Activated naive CD4-positive, alpha-beta T cell treated with anti-CD3 and anti-CD28 coated beads, Interleukin-2, amount 50 U/mL, for 72 hours (primary cell): Measurements from ENCODE around the gene SELENOS. TPM values are rescaled to one million over a fixed set of nuclear protein-coding genes. Genes with fewer than 3 reads are reported as not detected.

Source experiments
- ATAC-seq, 2 donors: fragments of 150-1000 bp; cut with Tn5 transposase; 2 replicates each; pipeline ENCODE4 v1.10.0; 2021; ENCODE audit warnings: mild to moderate bottlenecking in 2 of 2, moderate library complexity in 2 of 2
- DNase-seq, 2 donors: peaks; one replicate each; pipeline ENCODE4 v3.0.0; 2021 to 2022; ENCODE audit warnings: low spot score in 2 of 2
- H3K27ac Mint-ChIP-seq, 2 donors: one replicate each; pipeline ENCODE4 v1.8.0; 2022; ENCODE audit warnings: mild to moderate bottlenecking in 2 of 2, mixed read lengths in 2 of 2
- H3K36me3 Mint-ChIP-seq, 2 donors: one replicate each; pipeline ENCODE4 v1.8.0; 2022; ENCODE audit warnings: mixed read lengths in 2 of 2
- H3K9me3 Mint-ChIP-seq, 2 donors: one replicate each; pipeline ENCODE4 v1.8.0; 2022; ENCODE audit warnings: mixed read lengths in 2 of 2
- total RNA-seq, 2 donors: library from RNA; stranded (reverse); gene quantifications; one replicate each; pipeline ENCODE4 v1.2.3, GENCODE V29; 2022

Gene SELENOS
- total RNA-seq, 2 donors from 2014 or later, result 18.4 to 22.6 TPM

DNA sequence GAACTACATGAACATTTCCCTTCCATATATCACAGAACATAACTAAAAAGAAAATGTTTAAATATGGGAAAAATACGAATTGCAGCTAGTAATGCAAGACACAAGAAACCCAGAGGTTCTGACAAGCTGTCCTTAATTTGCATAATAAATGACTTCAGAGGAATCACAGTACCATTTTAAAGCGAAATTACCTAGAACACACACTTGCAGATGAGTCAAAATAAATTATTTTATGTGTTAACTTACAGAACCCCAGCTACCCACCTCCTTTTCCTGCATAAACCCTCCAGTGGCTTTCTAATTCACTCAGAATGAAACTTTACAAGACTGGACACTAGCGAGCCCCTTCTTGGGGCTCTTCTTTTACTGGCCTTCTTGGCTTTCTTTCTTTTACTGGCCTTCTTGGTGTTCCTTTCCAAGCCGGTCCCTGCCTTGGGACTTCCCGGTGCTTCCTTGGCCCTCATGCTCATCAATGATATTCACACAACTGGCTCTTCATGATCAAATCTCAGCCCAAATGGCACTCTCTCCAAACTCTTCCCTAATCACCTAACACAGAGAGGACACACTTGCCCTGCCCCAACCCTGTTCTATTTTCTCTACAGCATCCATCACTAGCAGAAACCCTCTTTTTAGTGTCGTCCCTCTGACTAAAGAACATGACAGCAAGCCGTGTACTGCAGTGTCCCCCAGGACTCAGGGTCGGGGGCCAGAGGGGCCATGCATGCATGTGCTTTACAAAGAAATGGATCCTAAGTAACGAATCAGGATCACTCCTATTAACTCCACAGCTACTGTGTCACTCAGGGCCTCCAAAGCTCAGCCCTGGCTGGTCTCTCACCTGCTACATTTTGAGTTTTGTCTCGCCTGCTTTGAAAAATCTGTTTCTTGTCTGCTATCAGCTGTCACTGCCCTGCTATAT is 30.2 kb downstream of the SELENOS start:
- Mint-ChIP-seq H3K36me3 (peaks cover 20 to 46% of the 10 kb centered on the region in 2 donors), H3K27ac (peak overlapping the region; percentile 8 to 71), H3K9me3 (no peaks in the 10 kb centered on the region)
- no peak for DNase-seq
- ATAC-seq, result peak; percentile 12 to 28

GRCh38 chr15:101246391-101246790 is 30.9 kb downstream of the SELENOS start:
- Mint-ChIP-seq H3K36me3 (peaks cover 20 to 48% of the 10 kb centered on the region in 2 donors), H3K9me3 (no peaks in the 10 kb centered on the region), H3K27ac (peak overlapping the region; percentile 65 to 71)
- ATAC-seq (no peak), DNase-seq (no peak)

DNA sequence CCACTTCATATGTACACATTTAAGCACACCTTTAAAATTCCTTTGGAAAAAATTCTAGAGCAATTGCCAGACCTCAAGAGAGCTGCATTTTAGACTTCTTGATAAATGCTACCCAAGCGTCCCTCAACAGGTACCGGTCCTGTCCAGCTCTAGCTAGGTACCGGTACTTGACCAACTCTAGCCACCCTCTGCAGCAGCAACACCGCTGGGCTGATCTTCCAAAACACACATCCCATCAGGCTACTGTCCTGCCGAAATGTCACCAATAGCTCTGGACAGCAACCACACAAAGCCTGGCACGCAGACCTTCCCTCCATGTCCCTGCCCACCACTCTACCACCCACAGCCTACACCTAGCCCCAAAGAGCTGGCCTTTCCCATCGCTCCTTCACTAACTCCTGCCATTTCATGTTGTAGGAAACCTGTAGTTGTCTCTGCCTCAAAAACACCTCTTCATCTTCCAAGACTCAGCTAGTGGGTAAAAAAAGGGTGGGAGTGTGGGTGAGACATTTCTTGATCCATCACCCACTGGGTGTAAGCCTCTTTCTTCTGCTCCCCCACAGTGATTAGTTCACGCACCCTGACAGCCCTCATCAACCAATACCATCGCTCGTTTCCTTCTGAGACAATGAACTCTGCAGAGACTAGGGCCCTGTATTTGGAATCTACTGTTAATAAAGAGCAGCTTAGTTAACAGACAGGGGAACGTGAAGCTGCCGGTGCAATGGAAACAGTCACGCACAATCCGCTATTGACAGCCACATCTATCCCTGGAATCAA is 32.2 kb downstream of the SELENOS start:
- Mint-ChIP-seq H3K9me3 (no peaks in the 10 kb centered on the region), H3K36me3 (peaks cover 12 to 40% of the 10 kb centered on the region in 2 donors), H3K27ac (peak overlapping the region; percentile 19 to 71)
- ATAC-seq (no peak), DNase-seq (no peak)

GRCh38 chr15:101244036-101244781 is 33.1 kb downstream of the SELENOS start:
- H3K36me3 Mint-ChIP-seq, result peaks cover 8 to 37% of the 10 kb centered on the region in 2 donors
- DNase-seq (no peak), ATAC-seq (no peak)
- peak overlapping the region; percentile 58 to 61 for H3K27ac Mint-ChIP-seq
- H3K9me3 Mint-ChIP-seq, result no peaks in the 10 kb centered on the region

DNA sequence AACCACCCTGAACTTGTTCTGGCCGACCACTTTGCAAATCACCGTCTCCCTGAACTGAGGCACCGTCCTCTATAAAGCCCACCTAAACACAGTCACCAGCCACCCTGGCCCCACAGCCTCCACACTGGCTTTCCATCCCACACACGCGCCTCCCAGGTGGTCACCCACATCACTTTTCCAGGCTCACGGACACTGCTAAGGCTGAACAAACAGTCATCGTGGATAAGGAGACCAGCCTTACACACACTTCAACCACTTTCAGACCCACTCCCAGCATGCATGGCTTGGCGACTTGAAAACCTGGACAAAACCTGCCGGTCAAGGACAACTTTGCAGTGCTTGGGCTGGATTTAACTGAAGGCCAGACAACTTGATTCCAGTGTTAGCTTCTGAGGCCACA is 33.9 kb downstream of the SELENOS start:
- H3K36me3 Mint-ChIP-seq, result peaks cover 8 to 41% of the 10 kb centered on the region in 2 donors
- no peaks in the 10 kb centered on the region for H3K9me3 Mint-ChIP-seq
- DNase-seq (no peak), ATAC-seq (no peak)
- H3K27ac Mint-ChIP-seq, result peak overlapping the region; percentile 58 to 61

GRCh38 chr15:101242999-101243336 is 34.3 kb downstream of the SELENOS start:
- no peak for DNase-seq
- Mint-ChIP-seq H3K27ac (peak overlapping the region; percentile 73 to 93), H3K36me3 (peaks cover 8 to 41% of the 10 kb centered on the region in 2 donors), H3K9me3 (no peaks in the 10 kb centered on the region)
- no peak for ATAC-seq

- DNase-seq, result peak in 1 of 2 donors; percentile 38
- Mint-ChIP-seq H3K9me3 (no peaks in the 10 kb centered on the region), H3K36me3 (peaks cover 7 to 43% of the 10 kb centered on the region in 2 donors), H3K27ac (peak overlapping the region; percentile 73 to 93)
- peak; percentile 80 to 82 for ATAC-seq
Measured at GRCh38 chr15:101242160-101242998, 34.9 kb downstream of the SELENOS start.

DNA sequence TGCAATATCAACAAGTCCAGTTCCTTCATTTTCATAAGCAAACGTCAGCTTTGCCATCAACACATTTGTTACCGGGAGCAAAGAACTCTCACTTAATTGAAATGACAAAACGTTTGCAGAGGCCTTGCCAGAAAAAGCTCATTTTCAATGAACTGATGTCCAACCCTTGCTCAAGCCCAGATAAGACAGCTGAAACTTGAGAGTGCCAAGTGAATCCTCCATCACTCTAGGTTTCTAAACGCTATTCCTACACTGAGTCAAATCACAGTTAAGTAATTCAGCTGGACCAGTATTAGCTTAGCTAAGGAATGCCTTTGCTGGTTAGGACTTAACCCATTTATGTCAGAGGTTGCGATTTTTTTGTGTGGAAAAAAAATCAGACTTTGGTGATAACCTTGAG is 36.9 kb downstream of the SELENOS start:
- DNase-seq (no peak), ATAC-seq (no peak)
- Mint-ChIP-seq H3K27ac (no peak overlapping the region), H3K9me3 (no peaks in the 10 kb centered on the region), H3K36me3 (peaks cover 7 to 51% of the 10 kb centered on the region in 2 donors)

DNA sequence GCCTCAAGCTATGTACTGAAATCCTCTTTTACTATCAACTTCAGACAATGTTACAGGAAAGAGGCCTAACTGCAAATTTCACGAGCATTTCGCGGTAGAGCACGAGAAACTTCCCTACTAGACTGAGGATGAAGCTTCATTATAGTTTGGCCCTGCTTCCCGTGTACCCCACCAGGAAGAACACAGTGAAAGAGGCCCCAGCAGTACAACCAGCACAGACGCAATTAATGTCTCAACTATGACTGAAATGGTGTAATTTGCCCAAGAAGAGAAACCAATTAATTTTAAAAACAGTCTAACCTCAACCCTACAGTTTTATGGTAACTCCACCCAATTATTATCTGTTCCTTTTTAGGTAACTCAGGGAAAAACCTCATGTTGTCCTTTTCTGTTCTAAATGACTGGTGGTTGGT is 37.6 kb downstream of the SELENOS start:
- ATAC-seq, result peak in 1 of 2 donors; percentile 31
- H3K9me3 Mint-ChIP-seq, result no peaks in the 10 kb centered on the region
- H3K27ac Mint-ChIP-seq, result peak overlapping the region; percentile 44 to 47
- peaks cover 11 to 57% of the 10 kb centered on the region in 2 donors for H3K36me3 Mint-ChIP-seq
- DNase-seq, result no peak

DNA sequence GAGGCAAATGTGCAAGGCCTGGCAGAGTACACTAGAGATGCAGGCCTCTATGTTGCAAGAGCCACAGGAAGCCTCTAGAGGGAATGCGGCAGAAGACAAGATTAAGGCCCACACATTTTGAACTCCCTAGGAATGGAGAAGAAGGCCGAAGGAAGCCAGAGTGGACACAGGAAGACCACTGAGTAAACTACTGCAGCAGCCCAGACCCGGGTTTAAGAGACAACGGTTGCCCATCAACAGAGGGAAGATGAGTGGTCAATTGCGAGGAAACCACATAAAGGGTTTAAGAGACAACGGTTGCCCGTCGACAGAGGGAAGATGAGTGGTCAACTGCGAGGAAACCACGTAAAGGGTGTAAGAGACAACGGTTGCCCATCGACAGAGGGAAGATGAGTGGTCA is 40.0 kb downstream of the SELENOS start:
- DNase-seq, result no peak
- Mint-ChIP-seq H3K9me3 (no peaks in the 10 kb centered on the region), H3K36me3 (peaks cover 18 to 65% of the 10 kb centered on the region in 2 donors), H3K27ac (no peak overlapping the region)
- ATAC-seq, result no peak

GRCh38 chr15:101233651-101234280 is 43.5 kb downstream of the SELENOS start:
- Mint-ChIP-seq H3K27ac (no peak overlapping the region), H3K36me3 (peaks cover 40 to 77% of the 10 kb centered on the region in 2 donors), H3K9me3 (no peaks in the 10 kb centered on the region)
- DNase-seq (no peak), ATAC-seq (no peak)

DNA sequence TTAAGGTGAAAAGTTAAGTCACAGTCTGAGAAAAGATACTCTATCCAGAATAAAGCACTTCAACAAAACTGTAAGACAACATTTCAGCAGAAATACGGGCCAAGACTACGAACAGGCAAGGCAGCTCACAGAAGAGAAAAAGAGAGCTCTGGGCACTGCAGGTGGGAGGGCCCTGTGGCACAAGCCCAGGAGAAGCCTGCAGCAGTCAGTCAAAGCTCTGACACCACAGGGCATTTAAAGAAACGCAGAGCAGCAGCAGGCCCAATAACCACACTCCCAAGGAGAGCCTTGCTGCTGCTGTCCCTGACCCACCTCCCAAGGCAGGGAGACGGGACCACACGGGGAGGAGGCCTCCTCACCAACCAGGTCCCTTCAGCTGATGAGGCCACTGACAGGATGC is 44.6 kb downstream of the SELENOS start:
- DNase-seq (no peak), ATAC-seq (no peak)
- H3K36me3 Mint-ChIP-seq, result peaks cover 46 to 85% of the 10 kb centered on the region in 2 donors
- no peaks in the 10 kb centered on the region for H3K9me3 Mint-ChIP-seq
- H3K27ac Mint-ChIP-seq, result no peak overlapping the region

- ATAC-seq, result no peak
- H3K36me3 Mint-ChIP-seq, result peaks cover 49 to 74% of the 10 kb centered on the region in 2 donors
- H3K9me3 Mint-ChIP-seq, result no peaks in the 10 kb centered on the region
- peak overlapping the region in 1 of 2 donors; percentile 39 for H3K27ac Mint-ChIP-seq
- no peak for DNase-seq
Measured at GRCh38 chr15:101228313-101228712, 49.0 kb downstream of the SELENOS start.

DNA sequence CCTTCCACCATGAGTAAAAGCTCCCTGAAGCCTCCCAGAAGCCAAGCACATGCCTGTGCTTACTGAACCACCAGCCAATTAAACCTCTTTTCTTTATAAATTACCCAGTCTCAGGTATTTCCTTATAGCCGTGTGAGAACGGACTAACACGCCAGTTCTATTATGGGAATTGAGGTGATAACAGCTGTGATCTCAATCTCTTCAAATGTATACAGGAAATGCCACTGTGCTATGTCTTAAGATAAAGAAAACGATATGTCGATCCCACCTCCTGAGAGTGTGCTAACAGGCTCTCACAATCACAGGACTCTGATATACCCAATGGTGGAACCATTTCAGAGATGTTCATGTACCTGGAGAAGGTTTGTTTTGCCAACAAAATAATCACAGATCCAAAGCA is 51.6 kb downstream of the SELENOS start:
- peak overlapping the region in 1 of 2 donors; percentile 78 for H3K27ac Mint-ChIP-seq
- no peak for DNase-seq
- peaks cover 31 to 56% of the 10 kb centered on the region in 2 donors for H3K36me3 Mint-ChIP-seq
- ATAC-seq, result no peak
- no peaks in the 10 kb centered on the region for H3K9me3 Mint-ChIP-seq
